GM12801 (cell line): ENCODE measurements around the gene GTSE1.

ENCODE experiments used
- CTCF ChIP-seq: IDR thresholded peaks from one replicate; pipeline ENCODE4 v1.5.1; 2011; ENCODE audit warnings: control low read depth; ENCODE audit not compliant: insufficient read length; ENCODE audit errors: extremely low read depth

Gene GTSE1

GRCh38 chr22:46357711-46358520 lies 61.2 kb downstream of the GTSE1 start:
- TF ChIP-seq CTCF = no peak

- no peak for TF ChIP-seq CTCF
Measured at GRCh38 chr22:46358766-46359165, 62.1 kb downstream of the GTSE1 start.

- no peak for TF ChIP-seq CTCF
Measured at GRCh38 chr22:46359362-46359761, 62.7 kb downstream of the GTSE1 start.

GRCh38 chr22:46360097-46360496 lies 63.4 kb downstream of the GTSE1 start:
- TF ChIP-seq CTCF = no peak

GRCh38 chr22:46360891-46361290 lies 64.2 kb downstream of the GTSE1 start:
- no peak for TF ChIP-seq CTCF

GRCh38 chr22:46361826-46362202 lies 65.1 kb downstream of the GTSE1 start:
- TF ChIP-seq CTCF = no peak

- TF ChIP-seq CTCF = no peak
Measured at GRCh38 chr22:46362203-46362933, 65.7 kb downstream of the GTSE1 start.
